HG02973 (cell line): Measurements from ENCODE around the gene PRELID1.
"Not testable (repeated sequence)": the region's sequence is repeated elsewhere in the genome, so short reads cannot be mapped to it uniquely, and the experiment has no call there.

ENCODE experiments used
- ATAC-seq: cut with Tn5 transposase; IDR thresholded peaks from one replicate; pipeline ENCODE4 v1.9.1; 2021; ENCODE audit warnings: moderate library complexity; ENCODE audit not compliant: unreplicated experiment

Gene PRELID1

DNA sequence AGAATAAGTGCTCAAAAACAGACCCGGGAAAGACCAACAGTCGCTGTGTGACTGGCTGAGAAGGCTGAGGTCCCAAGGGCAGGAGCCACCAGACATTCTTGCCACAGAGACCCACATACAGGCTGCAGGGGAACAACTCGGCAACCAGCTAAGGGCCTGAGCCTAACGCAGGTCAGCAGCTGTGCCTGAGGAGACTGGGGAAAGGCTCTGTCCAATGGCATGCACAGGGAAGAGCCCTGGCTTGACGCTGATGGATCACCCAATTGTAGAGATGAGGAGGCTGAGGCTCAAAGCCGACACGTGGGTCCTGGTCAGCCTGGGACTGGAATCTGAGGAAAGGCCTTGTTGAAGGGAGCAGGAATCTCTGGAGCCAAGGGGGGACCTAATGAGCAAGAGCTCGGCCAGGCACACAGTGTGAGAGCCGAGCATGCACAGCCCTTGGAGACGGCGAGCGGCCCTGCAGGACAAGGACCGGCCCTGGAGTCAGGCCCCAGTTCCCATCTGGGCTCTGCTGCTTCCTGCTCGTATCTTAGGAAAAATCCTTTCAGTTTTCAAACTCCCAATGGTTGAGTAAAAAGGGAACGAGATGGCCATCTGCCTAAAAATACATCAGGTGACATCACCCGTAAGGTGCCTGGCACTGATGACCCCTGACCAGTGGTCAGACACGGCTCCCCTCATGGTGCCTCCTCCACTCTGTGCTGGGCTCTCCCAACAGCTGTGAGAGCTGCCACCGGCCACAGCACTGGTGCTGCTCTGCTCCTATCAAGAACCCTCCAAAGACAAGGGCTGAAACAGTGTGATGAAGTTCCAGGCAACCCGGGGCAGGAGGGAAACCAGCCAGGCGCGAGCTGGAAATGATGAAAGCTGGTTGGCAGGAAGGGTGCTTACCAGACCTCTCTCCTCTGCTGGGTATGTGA lies 31.4 kb downstream of the PRELID1 start:
- ATAC-seq: no peak

GRCh38 chr5:177335701-177336065 lies 32.1 kb downstream of the PRELID1 start:
- ATAC-seq: no peak

GRCh38 chr5:177336112-177336511 lies 32.5 kb downstream of the PRELID1 start:
- ATAC-seq: no peak

- ATAC-seq: no peak
Observed at GRCh38 chr5:177336603-177337494, 33.2 kb downstream of the PRELID1 start.

DNA sequence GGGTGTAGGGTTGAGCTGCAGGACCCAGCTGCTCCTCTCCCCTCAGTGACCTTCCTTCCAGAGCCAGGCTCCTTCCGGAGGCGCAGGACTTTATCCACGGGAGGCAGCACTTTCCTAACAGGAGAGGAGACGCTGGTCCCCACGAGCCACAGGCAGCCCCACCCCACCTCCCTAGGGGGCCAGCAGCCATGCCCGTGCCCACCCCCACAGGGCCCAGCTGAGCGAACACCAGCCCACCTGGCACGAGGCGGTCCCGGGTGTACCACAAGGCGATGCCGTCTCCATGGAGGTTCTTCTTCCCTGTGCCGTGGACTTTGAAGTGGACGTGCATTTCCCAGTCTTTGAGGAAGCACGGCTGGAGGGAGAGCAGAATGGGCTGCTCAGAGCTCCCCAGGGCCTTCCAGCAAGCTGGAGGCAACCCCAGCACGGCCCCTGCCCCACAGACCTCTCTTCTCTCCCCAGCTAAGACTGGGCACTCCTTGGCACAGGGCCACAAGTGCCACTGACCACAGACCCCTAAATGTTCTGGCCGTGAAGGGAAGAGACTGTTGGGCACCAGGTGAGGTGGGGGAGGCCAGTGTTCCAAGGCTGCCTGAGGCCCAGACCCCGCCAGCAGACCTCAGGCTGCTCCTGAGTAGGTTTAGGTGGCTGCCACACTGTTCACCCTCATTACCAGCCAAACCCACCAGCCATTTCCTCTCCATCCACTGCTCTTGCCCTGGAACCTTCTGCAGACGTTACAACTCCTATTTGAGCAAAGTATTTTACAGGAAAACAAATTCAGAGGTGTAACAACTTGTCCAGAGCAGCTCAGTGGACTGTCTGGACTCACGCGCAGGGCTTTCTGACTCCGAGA lies 34.9 kb downstream of the PRELID1 start:
- no peak for ATAC-seq

DNA sequence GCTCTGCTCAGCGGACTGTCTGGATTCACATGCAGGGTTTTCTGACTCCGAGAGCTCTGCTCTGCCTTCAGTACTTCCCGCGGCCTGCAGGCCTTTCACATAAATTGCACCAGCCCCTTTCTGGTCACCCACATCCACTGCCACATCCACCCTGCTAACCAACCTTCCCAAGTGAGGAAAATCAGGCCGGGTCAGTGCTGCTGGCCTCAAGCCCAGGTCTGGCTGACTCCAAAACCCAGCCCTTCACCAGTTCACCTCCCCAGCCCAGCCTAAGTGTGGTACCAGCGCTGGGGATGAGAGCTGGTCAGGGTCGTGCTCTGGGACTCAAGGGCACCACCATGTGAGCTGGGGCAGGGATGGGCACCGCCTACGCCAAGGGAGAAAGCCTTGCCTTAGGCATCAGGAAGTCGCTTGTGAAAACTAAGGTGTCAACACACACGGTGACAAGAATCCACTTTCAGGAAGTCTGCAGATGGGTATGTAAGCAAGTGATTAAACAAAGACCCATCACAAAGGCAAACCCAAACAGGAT lies 35.6 kb downstream of the PRELID1 start:
- ATAC-seq: no peak

- not testable (repeated sequence) for ATAC-seq
Observed at GRCh38 chr5:177343000-177343399, 39.4 kb downstream of the PRELID1 start.

DNA sequence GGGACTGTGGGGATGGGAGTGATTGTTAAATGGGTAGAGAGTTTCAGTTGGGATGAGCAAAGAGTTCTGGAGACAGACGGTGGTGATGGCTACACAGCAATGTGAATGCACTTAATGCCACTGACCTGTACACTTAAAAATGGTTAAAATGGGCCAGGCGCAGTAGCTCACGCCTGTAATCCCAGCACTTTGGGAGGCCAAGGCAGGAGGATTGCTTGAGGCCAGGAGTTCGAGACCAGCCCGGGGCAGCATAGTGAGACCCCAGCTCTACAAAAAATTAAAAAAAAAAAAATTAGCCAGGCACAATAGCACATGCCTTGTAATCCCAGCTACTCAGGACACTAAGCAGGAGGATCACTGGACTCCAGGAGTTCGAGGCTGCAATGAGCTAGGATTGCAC lies 40.2 kb downstream of the PRELID1 start:
- ATAC-seq: no peak

GRCh38 chr5:177344891-177345290 lies 41.3 kb downstream of the PRELID1 start:
- ATAC-seq: no peak

GRCh38 chr5:177346820-177347219 lies 43.2 kb downstream of the PRELID1 start:
- ATAC-seq: no peak

DNA sequence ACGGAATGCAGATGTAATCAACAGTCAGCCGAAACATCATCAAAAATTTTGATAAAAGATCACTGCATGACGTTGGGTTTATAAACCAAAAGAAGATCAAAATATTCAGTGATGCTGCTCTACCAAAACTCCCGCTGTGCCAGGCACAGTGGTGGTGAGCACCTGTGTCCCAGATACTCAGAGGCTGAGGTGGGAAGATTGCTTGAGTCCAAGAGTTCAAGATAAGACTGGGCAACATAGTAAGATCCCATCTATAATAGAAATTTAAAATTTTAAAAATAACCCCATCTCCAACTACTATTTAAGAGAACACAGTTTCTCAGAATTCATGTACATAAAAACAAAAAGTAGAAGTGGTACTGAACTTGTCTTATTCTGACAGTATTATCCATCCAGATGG lies 44.1 kb downstream of the PRELID1 start:
- no peak for ATAC-seq

DNA sequence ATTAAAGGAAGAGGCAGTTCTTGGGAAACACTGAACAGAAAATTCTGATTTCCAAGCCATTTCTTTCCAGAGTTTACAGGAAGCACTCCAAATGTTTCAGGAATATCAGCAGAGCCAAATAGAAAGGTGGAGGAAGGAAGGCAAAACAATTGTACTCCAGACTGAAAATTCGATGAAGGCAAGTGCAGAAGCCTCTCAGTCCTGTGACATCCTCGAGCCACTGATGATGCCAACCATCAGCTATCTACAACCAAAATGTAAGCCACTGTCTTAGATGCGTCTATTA lies 45.7 kb downstream of the PRELID1 start:
- no peak for ATAC-seq

- no peak for ATAC-seq
Observed at GRCh38 chr5:177349762-177350161, 46.2 kb downstream of the PRELID1 start.

- ATAC-seq: no peak
Observed at GRCh38 chr5:177350776-177351391, 47.3 kb downstream of the PRELID1 start.

DNA sequence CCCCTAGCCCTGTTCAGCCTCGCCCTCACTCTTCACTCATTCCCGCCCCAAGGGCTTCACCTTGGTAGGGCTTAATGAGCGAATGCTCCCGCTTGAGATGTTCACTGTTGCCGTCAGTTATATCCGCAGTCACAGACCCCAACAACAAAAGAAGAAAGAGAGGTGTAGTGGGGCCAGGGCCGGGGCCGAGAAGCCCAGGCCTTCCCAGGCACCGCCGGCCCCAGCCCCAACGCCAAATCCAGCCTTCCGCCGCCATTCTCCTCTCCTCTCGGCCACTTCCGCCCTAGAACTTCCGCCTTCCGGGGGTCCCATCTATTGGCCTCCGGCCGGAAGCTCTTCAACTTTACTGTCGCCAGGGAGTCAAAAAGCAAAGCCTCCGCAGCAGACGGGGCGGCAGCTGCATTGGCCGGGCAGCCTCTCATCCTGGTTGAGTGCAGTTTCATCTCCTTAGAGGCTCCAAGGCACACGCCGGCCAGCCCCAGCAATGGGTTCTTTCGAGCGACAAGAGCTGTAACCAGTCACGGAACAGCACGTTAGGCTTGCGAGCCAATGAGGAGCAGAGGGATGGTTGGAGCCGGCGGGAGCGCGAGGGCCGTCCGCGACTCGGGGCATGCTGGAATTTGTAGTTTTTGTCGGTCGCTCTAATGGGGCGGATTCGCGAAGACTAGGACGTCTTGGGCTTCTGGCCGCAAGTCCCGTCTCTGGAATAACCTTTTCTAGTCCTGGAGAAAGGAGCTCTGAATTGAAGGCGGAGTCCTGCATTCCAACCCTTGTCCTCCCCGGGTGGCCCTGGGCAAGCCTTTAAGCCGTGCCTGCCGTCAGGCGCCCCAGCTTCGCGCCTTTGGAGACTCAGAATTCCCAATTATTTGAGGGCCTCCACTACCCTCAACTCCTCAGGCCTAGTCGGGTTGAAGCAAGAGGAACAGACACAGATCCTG lies 48.1 kb downstream of the PRELID1 start, which contains the start of gene LMAN2:
TSS of gene LMAN2 (minus strand) at position 277 of the 938 bp plus-strand sequence. CDS start at position 256, 21 bp downstream.
- ATAC-seq: peak; percentile 82

- ATAC-seq: no peak
Observed at GRCh38 chr5:177353093-177353492, 49.5 kb downstream of the PRELID1 start.

DNA sequence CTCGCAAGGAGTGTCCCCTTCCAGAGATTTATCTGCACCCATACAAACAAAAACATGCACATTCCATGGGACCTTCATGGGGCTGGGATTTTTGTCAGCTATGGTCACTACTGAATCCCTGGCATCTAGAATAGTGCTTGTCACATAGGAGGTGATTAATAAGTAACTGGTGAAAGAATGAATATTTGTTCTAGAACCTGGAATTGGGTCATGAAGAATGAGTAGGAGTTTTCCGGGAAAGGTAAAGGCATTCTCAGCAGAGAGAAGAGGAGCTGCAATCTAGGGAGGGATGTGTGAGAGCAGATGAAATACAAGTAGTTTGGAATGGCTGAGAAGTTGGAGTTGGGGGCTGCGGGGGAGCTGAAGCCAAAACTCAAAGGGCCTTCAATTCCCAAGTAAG lies 50.7 kb downstream of the PRELID1 start:
- no peak for ATAC-seq

- no peak for ATAC-seq
Observed at GRCh38 chr5:177354711-177355110, 51.1 kb downstream of the PRELID1 start.

- ATAC-seq: no peak
Observed at GRCh38 chr5:177355162-177355867, 51.7 kb downstream of the PRELID1 start.
